GM12872 (cell line): ENCODE results near the gene BRD9.

Source experiments
- TF ChIP-seq, protein P1 (sequence below): IDR thresholded peaks from 3 replicates; pipeline ENCODE4 v1.5.1; 2011; ENCODE audit warnings: low read depth, mild to moderate bottlenecking, low read length, moderate library complexity; ENCODE audit not compliant: insufficient read depth

Gene BRD9

GRCh38 chr5:873328-873727 is 19.3 kb downstream of the BRD9 start:
- TF ChIP-seq, protein P1, sequence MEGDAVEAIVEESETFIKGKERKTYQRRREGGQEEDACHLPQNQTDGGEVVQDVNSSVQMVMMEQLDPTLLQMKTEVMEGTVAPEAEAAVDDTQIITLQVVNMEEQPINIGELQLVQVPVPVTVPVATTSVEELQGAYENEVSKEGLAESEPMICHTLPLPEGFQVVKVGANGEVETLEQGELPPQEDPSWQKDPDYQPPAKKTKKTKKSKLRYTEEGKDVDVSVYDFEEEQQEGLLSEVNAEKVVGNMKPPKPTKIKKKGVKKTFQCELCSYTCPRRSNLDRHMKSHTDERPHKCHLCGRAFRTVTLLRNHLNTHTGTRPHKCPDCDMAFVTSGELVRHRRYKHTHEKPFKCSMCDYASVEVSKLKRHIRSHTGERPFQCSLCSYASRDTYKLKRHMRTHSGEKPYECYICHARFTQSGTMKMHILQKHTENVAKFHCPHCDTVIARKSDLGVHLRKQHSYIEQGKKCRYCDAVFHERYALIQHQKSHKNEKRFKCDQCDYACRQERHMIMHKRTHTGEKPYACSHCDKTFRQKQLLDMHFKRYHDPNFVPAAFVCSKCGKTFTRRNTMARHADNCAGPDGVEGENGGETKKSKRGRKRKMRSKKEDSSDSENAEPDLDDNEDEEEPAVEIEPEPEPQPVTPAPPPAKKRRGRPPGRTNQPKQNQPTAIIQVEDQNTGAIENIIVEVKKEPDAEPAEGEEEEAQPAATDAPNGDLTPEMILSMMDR = no peak

DNA sequence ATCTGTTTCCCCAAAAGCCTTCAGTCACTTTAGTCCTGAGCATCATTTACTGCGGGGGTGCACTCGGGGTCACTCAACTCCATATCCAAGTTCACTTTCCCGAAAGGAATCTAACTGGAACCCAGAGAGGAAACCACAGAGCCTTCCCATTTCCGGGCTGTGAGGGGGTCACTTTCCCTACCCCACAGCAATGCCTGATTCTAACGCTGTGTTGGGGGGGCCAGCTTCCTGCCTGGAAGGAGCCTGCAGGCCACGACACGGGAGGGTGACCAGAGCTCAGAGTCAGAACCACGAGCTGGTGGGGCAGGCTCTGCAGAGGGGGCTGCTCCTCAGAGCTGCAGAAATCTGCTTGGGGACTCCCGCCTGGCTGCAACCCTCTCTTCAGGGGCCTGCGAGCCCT is 20.3 kb downstream of the BRD9 start:
- TF ChIP-seq, protein P1 = no peak

- TF ChIP-seq, protein P1 = no peak
Measured at GRCh38 chr5:871596-872298, 20.9 kb downstream of the BRD9 start.

- TF ChIP-seq, protein P1 = no peak
Measured at GRCh38 chr5:870956-871355, 21.6 kb downstream of the BRD9 start.

- TF ChIP-seq, protein P1 = no peak
Measured at GRCh38 chr5:868428-869135, 24.0 kb downstream of the BRD9 start.

DNA sequence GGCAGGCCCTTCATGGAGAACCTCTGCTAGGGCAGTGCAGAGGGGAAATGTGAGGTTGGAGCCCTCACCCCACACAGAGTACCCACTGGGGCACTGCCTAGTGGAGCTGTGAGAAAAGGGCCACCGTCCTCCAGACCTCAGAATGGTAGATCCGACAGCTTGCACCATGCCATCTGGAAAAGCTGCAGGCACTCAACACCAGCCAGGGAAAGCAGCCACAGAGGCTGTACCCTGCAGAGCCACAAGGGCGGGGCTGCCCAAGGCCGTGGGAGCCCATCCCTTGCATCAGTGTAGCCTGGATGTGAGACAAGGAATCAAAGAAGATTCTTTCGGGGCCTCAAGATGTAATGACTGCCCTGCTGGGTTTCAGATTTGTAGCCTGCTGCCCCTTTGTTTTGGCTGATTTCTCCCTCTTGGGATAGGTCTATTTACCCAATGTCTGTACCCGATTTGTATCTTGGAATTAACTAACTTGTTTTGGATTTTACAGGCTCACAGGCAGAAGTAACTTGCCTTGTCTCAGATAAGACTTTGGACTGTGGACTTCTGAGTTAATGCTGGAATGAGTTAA is 25.2 kb downstream of the BRD9 start:
- TF ChIP-seq, protein P1 = no peak

DNA sequence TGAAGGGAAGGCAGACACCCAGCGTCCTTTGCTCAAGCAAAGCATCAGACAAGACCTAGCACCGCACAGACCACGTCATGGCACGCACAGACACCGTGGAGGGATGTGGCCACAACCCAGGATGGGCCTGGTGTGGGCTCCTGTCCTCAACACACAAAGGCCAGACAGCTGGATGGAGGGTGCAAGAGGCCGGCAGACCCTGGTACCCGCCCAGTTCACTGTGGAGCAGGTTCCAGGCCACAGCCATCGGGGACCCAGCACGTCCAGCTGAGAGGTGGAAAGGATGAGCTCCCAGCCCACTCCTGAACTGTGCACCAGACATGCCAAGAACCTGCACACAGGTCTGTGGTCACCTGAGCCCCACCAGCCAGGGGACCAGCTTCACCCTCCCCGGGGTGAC is 26.8 kb downstream of the BRD9 start:
- TF ChIP-seq, protein P1 = no peak
